Thyroid gland (tissue), 4 donors: ENCODE data around the gene NMS.

Experiments used
- CTCF ChIP-seq, 6 experiments: fragments of 200-600 bp in 3 of 6; fragments of 450-650 bp in 3 of 6; sonication (generic) in 3 of 6; IDR thresholded peaks; one replicate each; pipeline ENCODE4 v1.5.1; 2016 to 2019; ENCODE audit warnings: antibody characterized with exemption in 6 of 6, mild to moderate bottlenecking in 2 of 6, inconsistent platforms in 1 of 6, moderate library complexity in 1 of 6
- POLR2A ChIP-seq, 2 donors: fragments of 450-650 bp; IDR thresholded peaks; one replicate each; pipeline ENCODE4 v1.6.1; 2017; ENCODE audit warnings: antibody characterized with exemption in 2 of 2, mild to moderate bottlenecking in 2 of 2, moderate library complexity in 1 of 2

DNA sequence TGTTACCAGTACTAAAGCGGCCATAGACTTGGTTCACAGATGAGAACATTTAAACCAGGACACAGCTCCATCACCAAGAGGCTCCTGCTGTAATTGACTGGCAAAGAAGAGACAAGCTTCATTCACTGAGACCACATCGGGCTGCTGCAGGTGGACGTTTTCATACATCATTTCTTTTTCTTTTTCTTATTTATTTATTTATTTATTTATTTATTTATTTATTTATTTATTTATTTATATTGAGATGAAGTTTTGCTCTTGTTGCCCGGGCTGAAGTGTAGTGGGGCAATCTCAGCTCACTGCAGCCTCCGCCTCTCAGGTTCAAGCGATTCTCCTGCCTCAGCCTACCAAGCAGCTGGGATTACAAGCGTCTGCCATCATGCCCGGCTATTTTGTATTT lies 58.9 kb downstream of the NMS start:
- no peak for TF ChIP-seq CTCF (IDR thresholded peaks at IDR 0.05)
- no peak for TF ChIP-seq POLR2A (IDR thresholded peaks at IDR 0.05)
